ENCODE data around the gene PSME4.

The PSME4 gene

GRCh38 chr2:53901192-53901591, 69.6 kb downstream of the PSME4 start:
- DNase-seq = no peak
- intact Hi-C loops (cut with DNase I; ENCODE audit: low total_unique reads) = no loop called here
- no peaks in the 10 kb centered on the region for H3K4me1 ChIP-seq
- H3K36me3 ChIP-seq = peaks cover 74 to 97% (median 94%) of the 10 kb centered on the region in 3 donors
- H3K4me3 ChIP-seq = no peak overlapping the region
- no peak for TF ChIP-seq CTCF (IDR thresholded peaks at IDR 0.05)
- H3K27ac ChIP-seq = no peak overlapping the region
- H3K9me3 ChIP-seq = no peaks in the 10 kb centered on the region
- no peaks in the 10 kb centered on the region for H3K27me3 ChIP-seq

- intact Hi-C loops (cut with DNase I; ENCODE audit: low total_unique reads) = no loop called here
- peaks cover 89 to 94% (median 93%) of the 10 kb centered on the region in 3 donors for H3K36me3 ChIP-seq
- no peaks in the 10 kb centered on the region for H3K9me3 ChIP-seq
- no peak overlapping the region for H3K4me3 ChIP-seq
- H3K27me3 ChIP-seq = no peaks in the 10 kb centered on the region
- DNase-seq = no peak
- H3K27ac ChIP-seq = no peak overlapping the region
- no peaks in the 10 kb centered on the region for H3K4me1 ChIP-seq
- TF ChIP-seq CTCF (IDR thresholded peaks at IDR 0.05) = no peak
Observed at GRCh38 chr2:53896864-53897263, 73.9 kb downstream of the PSME4 start.

GRCh38 chr2:53886406-53887280, 84.2 kb downstream of the PSME4 start:
- H3K27me3 ChIP-seq = no peaks in the 10 kb centered on the region
- no peaks in the 10 kb centered on the region for H3K9me3 ChIP-seq
- no peak overlapping the region for H3K27ac ChIP-seq
- peaks cover 86 to 98% (median 92%) of the 10 kb centered on the region in 3 donors for H3K36me3 ChIP-seq
- intact Hi-C loops (cut with DNase I; ENCODE audit: low total_unique reads) = no loop called here
- H3K4me1 ChIP-seq = no peaks in the 10 kb centered on the region
- H3K4me3 ChIP-seq = no peak overlapping the region
- no peak for DNase-seq
- TF ChIP-seq CTCF (IDR thresholded peaks at IDR 0.05) = no peak

GRCh38 chr2:53884883-53885282, 85.9 kb downstream of the PSME4 start:
- intact Hi-C loops (cut with DNase I; ENCODE audit: low total_unique reads) = no loop called here
- H3K36me3 ChIP-seq = peaks cover 79 to 94% (median 88%) of the 10 kb centered on the region in 3 donors

GRCh38 chr2:53881986-53882385, 88.8 kb downstream of the PSME4 start:
- TF ChIP-seq CTCF (IDR thresholded peaks at IDR 0.05) = no peak
- Histone ChIP-seq H3K27ac (no peak overlapping the region), H3K36me3 (peaks cover 61 to 84% (median 73%) of the 10 kb centered on the region in 3 donors), H3K4me1 (no peaks in the 10 kb centered on the region), H3K9me3 (no peaks in the 10 kb centered on the region), H3K27me3 (no peaks in the 10 kb centered on the region), H3K4me3 (no peak overlapping the region)
- intact Hi-C loops (cut with DNase I; ENCODE audit: low total_unique reads) = no loop called here
- no peak for DNase-seq

More at GRCh38 chr2:53884883-53885282, 85.9 kb downstream of the PSME4 start:
- no peak overlapping the region for H3K4me3 ChIP-seq
- TF ChIP-seq CTCF (IDR thresholded peaks at IDR 0.05) = no peak
- H3K4me1 ChIP-seq = no peaks in the 10 kb centered on the region
- no peak overlapping the region for H3K27ac ChIP-seq
- H3K27me3 ChIP-seq = no peaks in the 10 kb centered on the region
- no peak for DNase-seq
- H3K9me3 ChIP-seq = no peaks in the 10 kb centered on the region

All from tibial artery (tissue), 4 donors.